SK-N-SH treated with all-trans-retinoic acid at 6 μM for 48 hours (cell line): ENCODE results near the gene OLFM1.

Source experiments
- ATAC-seq: fragments of 200-7000 bp; cut with Tn5 transposase; 3 replicates; pipeline ENCODE4 v1.9.1; 2020; ENCODE audit warnings: mild to moderate bottlenecking, moderate library complexity
- ARNTL ChIP-seq: fragments of 450-650 bp; formaldehyde crosslinking; IDR thresholded peaks from 2 replicates; pipeline ENCODE4 v1.5.0; 2020; ENCODE audit warnings: low read depth, mild to moderate bottlenecking, moderate library complexity, borderline replicate concordance
- BACH2 ChIP-seq: fragments of 250-450 bp; sonication (Bioruptor Pico); IDR thresholded peaks from 2 replicates; pipeline ENCODE4 v1.9.0; 2021; ENCODE audit warnings: mild to moderate bottlenecking, borderline replicate concordance
- CSDC2 ChIP-seq: fragments of 250-450 bp; sonication (Bioruptor Pico); IDR thresholded peaks from 2 replicates; pipeline ENCODE4 v1.5.0; 2020; ENCODE audit warnings: mild to moderate bottlenecking, moderate library complexity
- GLIS3 ChIP-seq: fragments of 250-450 bp; sonication (Bioruptor Pico); IDR thresholded peaks from 2 replicates; pipeline ENCODE4 v1.5.0; 2020; ENCODE audit warnings: mild to moderate bottlenecking, moderate library complexity
- ISL1 ChIP-seq: fragments of 250-450 bp; sonication (Bioruptor Pico); IDR thresholded peaks from 2 replicates; pipeline ENCODE4 v2.1.2; 2022; ENCODE audit warnings: mild to moderate bottlenecking, moderate library complexity
- OSR1 ChIP-seq: fragments of 250-450 bp; sonication (Bioruptor Pico); IDR thresholded peaks from 2 replicates; pipeline ENCODE4 v1.8.0; 2022; ENCODE audit warnings: moderate library complexity, mild to moderate bottlenecking, inconsistent platforms
- RARB ChIP-seq: fragments of 250-450 bp; sonication (Bioruptor Pico); IDR thresholded peaks from 2 replicates; pipeline ENCODE4 v1.8.0; 2021; ENCODE audit warnings: mild to moderate bottlenecking, moderate library complexity
- TCF4 ChIP-seq: fragments of 250-450 bp; sonication (Bioruptor Pico); IDR thresholded peaks from 2 replicates; pipeline ENCODE4 v1.8.0; 2021; ENCODE audit warnings: mild to moderate bottlenecking, moderate library complexity, borderline replicate concordance
- ZC3H10 ChIP-seq: fragments of 250-450 bp; sonication (Bioruptor Pico); IDR thresholded peaks from 2 replicates; pipeline ENCODE4 v1.5.1; 2021; ENCODE audit warnings: mild to moderate bottlenecking, moderate library complexity
- ZFP3 ChIP-seq: fragments of 250-450 bp; sonication (Bioruptor Pico); IDR thresholded peaks from 2 replicates; pipeline ENCODE4 v1.5.0; 2020; ENCODE audit warnings: mild to moderate bottlenecking, moderate library complexity
- ZFP30 ChIP-seq: fragments of 450-650 bp; formaldehyde crosslinking; IDR thresholded peaks from 2 replicates; pipeline ENCODE4 v1.5.0; 2022; ENCODE audit warnings: mild to moderate bottlenecking, moderate library complexity
- ZNF565 ChIP-seq: fragments of 450-650 bp; formaldehyde crosslinking; conservative IDR thresholded peaks from 2 replicates; pipeline ENCODE4 v1.5.0; 2020; ENCODE audit warnings: low read depth, mild to moderate bottlenecking, moderate library complexity
- ZNF70 ChIP-seq: fragments of 450-650 bp; formaldehyde crosslinking; IDR thresholded peaks from 2 replicates; pipeline ENCODE4 v1.5.0; 2020; ENCODE audit warnings: mild to moderate bottlenecking, moderate library complexity
- ZNF8 ChIP-seq: fragments of 450-650 bp; formaldehyde crosslinking; IDR thresholded peaks from 2 replicates; pipeline ENCODE4 v1.5.0; 2020; ENCODE audit warnings: mild to moderate bottlenecking, moderate library complexity
- TF ChIP-seq, protein P1 (sequence below): fragments of 250-450 bp; sonication (Bioruptor Pico); IDR thresholded peaks from 2 replicates; pipeline ENCODE4 v1.8.0; 2020; ENCODE audit warnings: mild to moderate bottlenecking, moderate library complexity, borderline replicate concordance
- TF ChIP-seq, protein P2 (sequence below): fragments of 250-450 bp; sonication (Bioruptor Pico); IDR thresholded peaks from 2 replicates; pipeline ENCODE4 v1.5.1; 2020; ENCODE audit warnings: low read depth, mild to moderate bottlenecking, moderate library complexity
- TF ChIP-seq, protein P3 (sequence below): fragments of 250-450 bp; sonication (Bioruptor Pico); IDR thresholded peaks from 2 replicates; pipeline ENCODE4 v1.8.0; 2021; ENCODE audit warnings: low read depth, mild to moderate bottlenecking, moderate library complexity, borderline replicate concordance
- TF ChIP-seq, protein P4 (sequence below): fragments of 250-450 bp; sonication (Bioruptor Pico); IDR thresholded peaks from 2 replicates; pipeline ENCODE4 v1.5.0; 2020; ENCODE audit warnings: mild to moderate bottlenecking, moderate library complexity

OLFM1 gene

DNA sequence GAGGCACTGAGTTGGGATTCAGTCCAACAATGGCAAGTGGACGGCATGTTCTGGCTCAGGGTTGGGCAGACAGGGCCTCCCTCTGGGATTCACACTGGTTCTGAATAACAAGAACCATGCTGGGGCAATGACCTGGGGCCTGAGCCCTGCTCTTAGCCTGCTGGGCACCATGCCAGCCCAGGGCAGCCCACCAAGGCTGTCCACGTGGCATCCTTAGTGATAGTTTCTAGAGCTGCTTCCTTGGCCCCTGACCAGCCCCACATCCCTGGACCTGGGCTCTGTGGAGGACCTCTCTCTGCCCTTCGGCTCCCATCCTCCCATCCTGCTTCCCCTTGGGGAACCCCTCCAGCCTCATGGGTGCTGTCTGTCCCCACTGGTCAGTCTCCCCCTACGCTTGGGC, 22.3 kb upstream of the OLFM1 start (continued):
- TF ChIP-seq, protein P1, sequence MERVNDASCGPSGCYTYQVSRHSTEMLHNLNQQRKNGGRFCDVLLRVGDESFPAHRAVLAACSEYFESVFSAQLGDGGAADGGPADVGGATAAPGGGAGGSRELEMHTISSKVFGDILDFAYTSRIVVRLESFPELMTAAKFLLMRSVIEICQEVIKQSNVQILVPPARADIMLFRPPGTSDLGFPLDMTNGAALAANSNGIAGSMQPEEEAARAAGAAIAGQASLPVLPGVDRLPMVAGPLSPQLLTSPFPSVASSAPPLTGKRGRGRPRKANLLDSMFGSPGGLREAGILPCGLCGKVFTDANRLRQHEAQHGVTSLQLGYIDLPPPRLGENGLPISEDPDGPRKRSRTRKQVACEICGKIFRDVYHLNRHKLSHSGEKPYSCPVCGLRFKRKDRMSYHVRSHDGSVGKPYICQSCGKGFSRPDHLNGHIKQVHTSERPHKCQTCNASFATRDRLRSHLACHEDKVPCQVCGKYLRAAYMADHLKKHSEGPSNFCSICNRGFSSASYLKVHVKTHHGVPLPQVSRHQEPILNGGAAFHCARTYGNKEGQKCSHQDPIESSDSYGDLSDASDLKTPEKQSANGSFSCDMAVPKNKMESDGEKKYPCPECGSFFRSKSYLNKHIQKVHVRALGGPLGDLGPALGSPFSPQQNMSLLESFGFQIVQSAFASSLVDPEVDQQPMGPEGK (CRISPR knock-in tag): no peak
- TF ChIP-seq, protein P2, sequence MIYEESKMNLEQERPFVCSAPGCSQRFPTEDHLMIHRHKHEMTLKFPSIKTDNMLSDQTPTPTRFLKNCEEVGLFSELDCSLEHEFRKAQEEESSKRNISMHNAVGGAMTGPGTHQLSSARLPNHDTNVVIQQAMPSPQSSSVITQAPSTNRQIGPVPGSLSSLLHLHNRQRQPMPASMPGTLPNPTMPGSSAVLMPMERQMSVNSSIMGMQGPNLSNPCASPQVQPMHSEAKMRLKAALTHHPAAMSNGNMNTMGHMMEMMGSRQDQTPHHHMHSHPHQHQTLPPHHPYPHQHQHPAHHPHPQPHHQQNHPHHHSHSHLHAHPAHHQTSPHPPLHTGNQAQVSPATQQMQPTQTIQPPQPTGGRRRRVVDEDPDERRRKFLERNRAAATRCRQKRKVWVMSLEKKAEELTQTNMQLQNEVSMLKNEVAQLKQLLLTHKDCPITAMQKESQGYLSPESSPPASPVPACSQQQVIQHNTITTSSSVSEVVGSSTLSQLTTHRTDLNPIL (CRISPR knock-in tag): no peak
- TF ChIP-seq, all 23 proteins: peak for 0

DNA sequence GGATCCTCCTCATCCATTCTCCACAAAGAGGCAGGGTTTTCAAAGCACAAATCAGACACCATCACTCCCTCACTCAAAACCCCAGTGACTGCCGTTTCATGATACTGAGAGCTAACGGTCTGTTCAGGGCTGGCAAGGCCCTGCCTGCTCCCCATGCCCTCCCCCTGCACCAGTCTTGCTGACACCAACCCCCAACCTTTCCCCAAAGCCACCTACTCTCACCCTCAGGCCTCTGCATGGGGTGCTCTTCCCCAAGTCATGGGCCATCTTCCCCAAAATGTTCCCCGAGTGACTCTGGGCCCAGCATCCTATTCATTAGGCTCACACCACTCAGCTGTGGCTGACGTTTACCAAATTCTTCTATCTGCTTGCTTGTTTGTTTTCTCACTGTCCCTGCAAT, 21.7 kb upstream of the OLFM1 start:
- no peak for ATAC-seq
- TF ChIP-seq RARB (CRISPR knock-in tag) (no peak), ZNF8 (no peak), CSDC2 (no peak), GLIS3 (no peak), OSR1 (CRISPR knock-in tag) (no peak), ZFP30 (CRISPR knock-in tag) (no peak), ZC3H10 (CRISPR knock-in tag) (no peak), ISL1 (CRISPR knock-in tag) (no peak), ZNF70 (CRISPR knock-in tag) (no peak), ZNF565 (CRISPR knock-in tag) (no peak)
- TF ChIP-seq, protein P3, sequence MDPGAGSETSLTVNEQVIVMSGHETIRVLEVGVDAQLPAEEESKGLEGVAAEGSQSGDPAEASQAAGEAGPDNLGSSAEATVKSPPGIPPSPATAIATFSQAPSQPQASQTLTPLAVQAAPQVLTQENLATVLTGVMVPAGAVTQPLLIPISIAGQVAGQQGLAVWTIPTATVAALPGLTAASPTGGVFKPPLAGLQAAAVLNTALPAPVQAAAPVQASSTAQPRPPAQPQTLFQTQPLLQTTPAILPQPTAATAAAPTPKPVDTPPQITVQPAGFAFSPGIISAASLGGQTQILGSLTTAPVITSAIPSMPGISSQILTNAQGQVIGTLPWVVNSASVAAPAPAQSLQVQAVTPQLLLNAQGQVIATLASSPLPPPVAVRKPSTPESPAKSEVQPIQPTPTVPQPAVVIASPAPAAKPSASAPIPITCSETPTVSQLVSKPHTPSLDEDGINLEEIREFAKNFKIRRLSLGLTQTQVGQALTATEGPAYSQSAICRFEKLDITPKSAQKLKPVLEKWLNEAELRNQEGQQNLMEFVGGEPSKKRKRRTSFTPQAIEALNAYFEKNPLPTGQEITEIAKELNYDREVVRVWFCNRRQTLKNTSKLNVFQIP (CRISPR knock-in tag): no peak
- TF ChIP-seq, protein P4, sequence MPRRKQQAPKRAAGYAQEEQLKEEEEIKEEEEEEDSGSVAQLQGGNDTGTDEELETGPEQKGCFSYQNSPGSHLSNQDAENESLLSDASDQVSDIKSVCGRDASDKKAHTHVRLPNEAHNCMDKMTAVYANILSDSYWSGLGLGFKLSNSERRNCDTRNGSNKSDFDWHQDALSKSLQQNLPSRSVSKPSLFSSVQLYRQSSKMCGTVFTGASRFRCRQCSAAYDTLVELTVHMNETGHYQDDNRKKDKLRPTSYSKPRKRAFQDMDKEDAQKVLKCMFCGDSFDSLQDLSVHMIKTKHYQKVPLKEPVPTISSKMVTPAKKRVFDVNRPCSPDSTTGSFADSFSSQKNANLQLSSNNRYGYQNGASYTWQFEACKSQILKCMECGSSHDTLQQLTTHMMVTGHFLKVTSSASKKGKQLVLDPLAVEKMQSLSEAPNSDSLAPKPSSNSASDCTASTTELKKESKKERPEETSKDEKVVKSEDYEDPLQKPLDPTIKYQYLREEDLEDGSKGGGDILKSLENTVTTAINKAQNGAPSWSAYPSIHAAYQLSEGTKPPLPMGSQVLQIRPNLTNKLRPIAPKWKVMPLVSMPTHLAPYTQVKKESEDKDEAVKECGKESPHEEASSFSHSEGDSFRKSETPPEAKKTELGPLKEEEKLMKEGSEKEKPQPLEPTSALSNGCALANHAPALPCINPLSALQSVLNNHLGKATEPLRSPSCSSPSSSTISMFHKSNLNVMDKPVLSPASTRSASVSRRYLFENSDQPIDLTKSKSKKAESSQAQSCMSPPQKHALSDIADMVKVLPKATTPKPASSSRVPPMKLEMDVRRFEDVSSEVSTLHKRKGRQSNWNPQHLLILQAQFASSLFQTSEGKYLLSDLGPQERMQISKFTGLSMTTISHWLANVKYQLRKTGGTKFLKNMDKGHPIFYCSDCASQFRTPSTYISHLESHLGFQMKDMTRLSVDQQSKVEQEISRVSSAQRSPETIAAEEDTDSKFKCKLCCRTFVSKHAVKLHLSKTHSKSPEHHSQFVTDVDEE: no peak

DNA sequence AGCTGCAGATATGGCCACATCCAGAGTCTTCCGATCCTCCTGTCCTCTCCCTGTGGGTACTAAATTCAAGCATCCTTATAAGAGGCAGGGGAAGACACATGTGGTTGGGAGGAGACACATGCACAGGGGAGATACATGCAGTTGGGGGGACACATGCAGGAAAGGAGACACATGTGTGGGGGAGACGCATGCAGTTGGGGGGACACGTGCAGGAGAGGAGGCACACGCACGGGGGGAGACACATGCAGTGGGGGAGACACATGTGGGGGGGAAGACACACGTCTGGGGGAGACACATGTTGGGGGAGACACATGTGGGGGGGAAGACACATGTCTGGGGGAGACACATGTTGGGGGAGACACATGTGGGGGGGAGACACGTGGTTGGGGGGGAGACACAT, 21.2 kb upstream of the OLFM1 start:
- no peak for ATAC-seq
- TF ChIP-seq, protein P2 (CRISPR knock-in tag): no peak
- TF ChIP-seq ARNTL (CRISPR knock-in tag): no peak
- no peak for TF ChIP-seq ZFP3 (CRISPR knock-in tag)
- no peak for TF ChIP-seq ZC3H10 (CRISPR knock-in tag)
- TF ChIP-seq, protein P4: no peak
- no peak for TF ChIP-seq BACH2 (CRISPR knock-in tag)
- TF ChIP-seq ZNF565 (CRISPR knock-in tag): no peak
- no peak for TF ChIP-seq ISL1 (CRISPR knock-in tag)
- no peak for TF ChIP-seq TCF4 (CRISPR knock-in tag)
